ENCODE results near the gene ASAP2.

Gene ASAP2

GRCh38 chr2:9279426-9279825 is 72.8 kb downstream of the ASAP2 start:
- ATAC-seq = no peak

GRCh38 chr2:9280224-9280623 is 73.6 kb downstream of the ASAP2 start:
- no peak for ATAC-seq

- ATAC-seq = no peak
Observed at GRCh38 chr2:9281145-9281544, 74.5 kb downstream of the ASAP2 start.

GRCh38 chr2:9282128-9283112 is 75.8 kb downstream of the ASAP2 start:
- ATAC-seq = no peak

- ATAC-seq = no peak
Observed at GRCh38 chr2:9284521-9285297, 78.1 kb downstream of the ASAP2 start.

- no peak for ATAC-seq
Observed at GRCh38 chr2:9285385-9285920, 78.8 kb downstream of the ASAP2 start.

- no peak for ATAC-seq
Observed at GRCh38 chr2:9285921-9286320, 79.3 kb downstream of the ASAP2 start.

- no peak for ATAC-seq
Observed at GRCh38 chr2:9286554-9287399, 80.2 kb downstream of the ASAP2 start.

GRCh38 chr2:9287400-9288045 is 80.9 kb downstream of the ASAP2 start:
- no peak for ATAC-seq

- ATAC-seq = no peak
Observed at GRCh38 chr2:9288233-9288632, 81.6 kb downstream of the ASAP2 start.

GRCh38 chr2:9288681-9289338 is 82.2 kb downstream of the ASAP2 start:
- no peak for ATAC-seq

- no peak for ATAC-seq
Observed at GRCh38 chr2:9291331-9291730, 84.7 kb downstream of the ASAP2 start.

- ATAC-seq = no peak
Observed at GRCh38 chr2:9291866-9292265, 85.3 kb downstream of the ASAP2 start.

- ATAC-seq = no peak
Observed at GRCh38 chr2:9292426-9292825, 85.8 kb downstream of the ASAP2 start.

- no peak for ATAC-seq
Observed at GRCh38 chr2:9294764-9295163, 88.2 kb downstream of the ASAP2 start.

GRCh38 chr2:9296559-9296958 is 89.9 kb downstream of the ASAP2 start:
- ATAC-seq = no peak

- ATAC-seq = no peak
Observed at GRCh38 chr2:9297156-9297555, 90.5 kb downstream of the ASAP2 start.

GRCh38 chr2:9297807-9298206 is 91.2 kb downstream of the ASAP2 start:
- ATAC-seq = no peak

- no peak for ATAC-seq
Observed at GRCh38 chr2:9298583-9298982, 92.0 kb downstream of the ASAP2 start.

- no peak for ATAC-seq
Observed at GRCh38 chr2:9299161-9300100, 92.8 kb downstream of the ASAP2 start.
